Kidney epithelial cell (primary cell): ENCODE data around the gene TBC1D10A. TPM values are rescaled to one million over a fixed set of nuclear protein-coding genes. Genes with fewer than 3 reads are reported as not detected.

ENCODE experiments used
- DNase-seq: peaks from one replicate; pipeline ENCODE4 v3.0.0-alpha.2; 2010; ENCODE audit warnings: low read depth
- H3K27me3 ChIP-seq: 2 replicates; pipeline ENCODE4 v1.6.0; 2011; ENCODE audit warnings: low read length; ENCODE audit not compliant: control insufficient read depth, insufficient read depth
- H3K36me3 ChIP-seq: 2 replicates; pipeline ENCODE4 v1.5.1; 2011; ENCODE audit warnings: low read length; ENCODE audit not compliant: control insufficient read depth, insufficient read depth
- H3K4me3 ChIP-seq: 2 replicates; pipeline ENCODE4 v1.5.1; 2011; ENCODE audit warnings: low read depth, mild to moderate bottlenecking, control low read depth, low read length
- total RNA-seq: library from RNA; depleted of rRNA; stranded (reverse); fragments of >200 nt; gene quantifications from 2 replicates; pipeline ENCODE4 v1.2.3, GENCODE V29; 2015
- TF ChIP-seq, protein P1 (sequence below): IDR thresholded peaks from 2 replicates; pipeline ENCODE4 v1.5.1; 2011; ENCODE audit warnings: mild to moderate bottlenecking, moderate library complexity, low read length, control low read depth, inconsistent platforms; ENCODE audit not compliant: insufficient read depth, poor library complexity, severe bottlenecking

TBC1D10A gene, protein sequence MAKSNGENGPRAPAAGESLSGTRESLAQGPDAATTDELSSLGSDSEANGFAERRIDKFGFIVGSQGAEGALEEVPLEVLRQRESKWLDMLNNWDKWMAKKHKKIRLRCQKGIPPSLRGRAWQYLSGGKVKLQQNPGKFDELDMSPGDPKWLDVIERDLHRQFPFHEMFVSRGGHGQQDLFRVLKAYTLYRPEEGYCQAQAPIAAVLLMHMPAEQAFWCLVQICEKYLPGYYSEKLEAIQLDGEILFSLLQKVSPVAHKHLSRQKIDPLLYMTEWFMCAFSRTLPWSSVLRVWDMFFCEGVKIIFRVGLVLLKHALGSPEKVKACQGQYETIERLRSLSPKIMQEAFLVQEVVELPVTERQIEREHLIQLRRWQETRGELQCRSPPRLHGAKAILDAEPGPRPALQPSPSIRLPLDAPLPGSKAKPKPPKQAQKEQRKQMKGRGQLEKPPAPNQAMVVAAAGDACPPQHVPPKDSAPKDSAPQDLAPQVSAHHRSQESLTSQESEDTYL
- 21.6 and 23.9 TPM in 2 replicates for total RNA-seq

DNA sequence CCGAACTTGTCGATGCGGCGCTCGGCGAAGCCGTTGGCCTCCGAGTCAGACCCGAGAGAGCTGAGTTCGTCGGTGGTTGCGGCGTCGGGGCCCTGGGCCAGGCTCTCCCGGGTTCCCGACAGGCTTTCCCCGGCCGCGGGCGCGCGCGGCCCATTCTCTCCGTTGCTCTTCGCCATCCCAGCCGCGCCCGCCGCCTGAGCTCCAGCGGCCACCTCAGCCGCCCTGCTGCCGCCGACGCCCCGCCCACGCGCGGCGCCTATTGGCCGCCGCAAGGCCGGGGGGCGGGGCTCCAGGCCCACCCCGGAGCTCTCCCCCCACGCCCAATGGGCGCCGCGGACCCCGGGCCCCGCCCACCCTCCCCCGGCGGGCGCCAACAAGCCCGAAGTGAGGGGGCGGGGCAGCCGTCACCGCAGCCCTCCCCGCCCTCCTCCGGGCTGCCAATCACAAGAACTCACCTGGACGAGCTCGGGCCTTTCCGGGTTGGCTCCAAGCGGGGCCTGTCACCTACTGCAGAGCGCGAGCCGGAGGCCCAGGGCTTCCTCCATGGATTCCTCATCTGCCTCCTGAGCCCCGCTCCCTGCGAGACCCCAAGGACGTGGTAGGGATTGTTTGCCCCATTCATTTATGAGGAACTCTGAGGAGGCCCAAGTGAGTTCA, at the start of gene TBC1D10A:
Gene TBC1D10A (minus strand): TSS at position 236 of the 657 bp plus-strand sequence. CDS start 60 bp downstream, at position 176.
- Histone ChIP-seq H3K36me3 (no peaks in the 10 kb centered on the region), H3K27me3 (no peaks in the 10 kb centered on the region), H3K4me3 (peak within 1 kb of the TSS; percentile 67)
- peak; percentile 70 for DNase-seq
- TF ChIP-seq, protein P1, sequence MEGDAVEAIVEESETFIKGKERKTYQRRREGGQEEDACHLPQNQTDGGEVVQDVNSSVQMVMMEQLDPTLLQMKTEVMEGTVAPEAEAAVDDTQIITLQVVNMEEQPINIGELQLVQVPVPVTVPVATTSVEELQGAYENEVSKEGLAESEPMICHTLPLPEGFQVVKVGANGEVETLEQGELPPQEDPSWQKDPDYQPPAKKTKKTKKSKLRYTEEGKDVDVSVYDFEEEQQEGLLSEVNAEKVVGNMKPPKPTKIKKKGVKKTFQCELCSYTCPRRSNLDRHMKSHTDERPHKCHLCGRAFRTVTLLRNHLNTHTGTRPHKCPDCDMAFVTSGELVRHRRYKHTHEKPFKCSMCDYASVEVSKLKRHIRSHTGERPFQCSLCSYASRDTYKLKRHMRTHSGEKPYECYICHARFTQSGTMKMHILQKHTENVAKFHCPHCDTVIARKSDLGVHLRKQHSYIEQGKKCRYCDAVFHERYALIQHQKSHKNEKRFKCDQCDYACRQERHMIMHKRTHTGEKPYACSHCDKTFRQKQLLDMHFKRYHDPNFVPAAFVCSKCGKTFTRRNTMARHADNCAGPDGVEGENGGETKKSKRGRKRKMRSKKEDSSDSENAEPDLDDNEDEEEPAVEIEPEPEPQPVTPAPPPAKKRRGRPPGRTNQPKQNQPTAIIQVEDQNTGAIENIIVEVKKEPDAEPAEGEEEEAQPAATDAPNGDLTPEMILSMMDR, result no peak

DNA sequence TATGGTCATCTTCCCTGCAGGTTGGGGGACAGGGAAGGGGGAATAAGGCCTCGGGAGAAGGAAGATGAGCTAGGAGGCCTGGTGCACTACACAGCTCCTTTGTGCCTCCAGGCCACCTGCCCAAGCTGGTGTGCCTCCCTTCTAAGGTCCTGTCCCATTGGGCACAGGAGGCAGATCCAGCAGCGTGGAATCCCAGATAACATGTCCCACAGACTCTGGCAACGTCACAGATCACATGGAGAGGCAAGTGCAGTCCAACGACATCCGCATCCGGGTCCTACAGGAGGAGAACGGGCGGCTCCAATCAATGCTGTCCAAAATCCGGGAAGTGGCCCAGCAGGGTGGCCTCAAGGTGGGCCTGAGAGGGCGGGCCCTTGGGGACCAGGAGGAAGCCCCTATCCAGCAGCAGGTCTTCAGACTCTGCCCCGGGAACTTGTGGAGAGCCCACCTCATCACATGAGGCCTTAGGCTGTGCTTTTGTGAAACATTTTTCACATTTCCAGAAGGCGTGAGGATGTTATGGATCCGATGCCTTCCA, 48.6 kb upstream of the TBC1D10A start:
- Histone ChIP-seq H3K36me3 (no peaks in the 10 kb centered on the region), H3K27me3 (no peaks in the 10 kb centered on the region), H3K4me3 (no peak overlapping the region)
- TF ChIP-seq, protein P1, result no peak
- DNase-seq, result no peak

- no peak overlapping the region for H3K4me3 ChIP-seq
- H3K36me3 ChIP-seq, result no peaks in the 10 kb centered on the region
- no peak for DNase-seq
- no peaks in the 10 kb centered on the region for H3K27me3 ChIP-seq
- TF ChIP-seq, protein P1, result no peak
These were observed 46.9 kb upstream of the TBC1D10A start for GRCh38 chr22:30373331-30374325.

GRCh38 chr22:30372915-30373314, 46.2 kb upstream of the TBC1D10A start:
- H3K4me3 ChIP-seq, result no peak overlapping the region
- H3K36me3 ChIP-seq, result no peaks in the 10 kb centered on the region
- no peak for DNase-seq
- no peaks in the 10 kb centered on the region for H3K27me3 ChIP-seq
- TF ChIP-seq, protein P1, result no peak

GRCh38 chr22:30371981-30372380, 45.2 kb upstream of the TBC1D10A start:
- Histone ChIP-seq H3K4me3 (no peak overlapping the region), H3K36me3 (no peaks in the 10 kb centered on the region), H3K27me3 (no peaks in the 10 kb centered on the region)
- TF ChIP-seq, protein P1, result no peak
- DNase-seq, result no peak
